LNCaP clone FGC (cell line): ENCODE results near the gene TNIK.

Experiments used
- DNase-seq: peaks from one replicate; pipeline ENCODE4 v3.0.0-alpha.2; 2011; ENCODE audit warnings: low read depth
- H3K4me3 ChIP-seq: 2 replicates; pipeline ENCODE4 v1.5.1; 2011; ENCODE audit warnings: mild to moderate bottlenecking, low read depth, low read length, control low read depth
- TF ChIP-seq, protein P1 (sequence below): IDR thresholded peaks from 2 replicates; pipeline ENCODE4 v1.5.1; 2012; ENCODE audit warnings: mild to moderate bottlenecking; ENCODE audit not compliant: control insufficient read depth, insufficient read depth; ENCODE audit errors: extremely low read depth

TNIK gene

DNA sequence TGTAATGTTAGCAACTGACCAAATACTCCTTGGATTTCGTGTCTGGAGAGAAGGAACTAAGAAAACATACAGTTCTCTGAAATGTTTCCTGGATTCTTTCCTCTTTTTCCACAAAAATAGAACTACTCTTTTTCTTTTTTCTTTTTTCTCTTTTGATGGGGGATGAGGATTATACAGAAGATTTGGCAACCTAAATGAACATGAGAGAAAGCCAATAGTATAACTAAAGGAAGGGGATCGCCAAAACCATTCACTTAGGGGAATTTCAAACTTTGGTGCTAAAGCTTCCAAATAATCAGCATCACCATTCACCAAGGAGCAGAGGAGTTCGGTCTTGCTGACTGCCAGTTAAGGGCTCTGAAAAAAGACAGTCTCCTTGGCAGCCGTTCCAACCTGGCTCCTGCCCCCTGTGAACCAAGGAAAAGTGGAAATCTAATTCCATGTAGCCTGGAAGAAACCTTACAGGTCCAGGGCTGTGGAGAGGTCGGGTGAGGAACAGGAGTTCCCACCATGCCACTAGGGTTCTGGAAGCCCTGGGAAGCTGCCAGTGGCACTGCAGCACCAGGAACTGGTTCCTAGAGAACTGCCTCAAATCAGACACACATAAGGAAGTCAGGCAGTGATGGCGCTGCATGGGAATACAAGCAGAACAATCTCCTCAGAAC lies 176.9 kb downstream of the TNIK start:
- DNase-seq = no peak
- TF ChIP-seq, protein P1, sequence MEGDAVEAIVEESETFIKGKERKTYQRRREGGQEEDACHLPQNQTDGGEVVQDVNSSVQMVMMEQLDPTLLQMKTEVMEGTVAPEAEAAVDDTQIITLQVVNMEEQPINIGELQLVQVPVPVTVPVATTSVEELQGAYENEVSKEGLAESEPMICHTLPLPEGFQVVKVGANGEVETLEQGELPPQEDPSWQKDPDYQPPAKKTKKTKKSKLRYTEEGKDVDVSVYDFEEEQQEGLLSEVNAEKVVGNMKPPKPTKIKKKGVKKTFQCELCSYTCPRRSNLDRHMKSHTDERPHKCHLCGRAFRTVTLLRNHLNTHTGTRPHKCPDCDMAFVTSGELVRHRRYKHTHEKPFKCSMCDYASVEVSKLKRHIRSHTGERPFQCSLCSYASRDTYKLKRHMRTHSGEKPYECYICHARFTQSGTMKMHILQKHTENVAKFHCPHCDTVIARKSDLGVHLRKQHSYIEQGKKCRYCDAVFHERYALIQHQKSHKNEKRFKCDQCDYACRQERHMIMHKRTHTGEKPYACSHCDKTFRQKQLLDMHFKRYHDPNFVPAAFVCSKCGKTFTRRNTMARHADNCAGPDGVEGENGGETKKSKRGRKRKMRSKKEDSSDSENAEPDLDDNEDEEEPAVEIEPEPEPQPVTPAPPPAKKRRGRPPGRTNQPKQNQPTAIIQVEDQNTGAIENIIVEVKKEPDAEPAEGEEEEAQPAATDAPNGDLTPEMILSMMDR = no peak
- H3K4me3 ChIP-seq = no peak overlapping the region

DNA sequence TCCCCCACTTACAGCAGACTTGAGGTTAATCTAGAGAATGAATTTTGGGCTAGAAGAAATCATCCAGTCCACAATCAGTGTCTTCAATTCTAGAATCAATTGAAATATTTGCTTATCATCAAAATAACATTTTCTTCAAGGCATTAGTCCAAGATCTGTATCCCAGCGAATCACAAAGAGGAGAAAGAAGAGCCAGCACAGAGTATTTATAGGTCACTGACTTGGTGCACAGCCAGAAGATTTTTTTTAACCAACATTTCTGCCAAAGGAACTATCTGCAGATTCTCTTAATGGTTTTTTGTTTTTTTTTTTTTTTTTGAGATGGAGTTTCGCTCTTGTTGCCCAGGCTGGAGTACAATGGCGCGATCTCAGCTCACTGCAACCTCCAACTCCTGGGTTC lies 178.2 kb downstream of the TNIK start:
- TF ChIP-seq, protein P1 = no peak
- peak; percentile 59 for DNase-seq
- H3K4me3 ChIP-seq = no peak overlapping the region

DNA sequence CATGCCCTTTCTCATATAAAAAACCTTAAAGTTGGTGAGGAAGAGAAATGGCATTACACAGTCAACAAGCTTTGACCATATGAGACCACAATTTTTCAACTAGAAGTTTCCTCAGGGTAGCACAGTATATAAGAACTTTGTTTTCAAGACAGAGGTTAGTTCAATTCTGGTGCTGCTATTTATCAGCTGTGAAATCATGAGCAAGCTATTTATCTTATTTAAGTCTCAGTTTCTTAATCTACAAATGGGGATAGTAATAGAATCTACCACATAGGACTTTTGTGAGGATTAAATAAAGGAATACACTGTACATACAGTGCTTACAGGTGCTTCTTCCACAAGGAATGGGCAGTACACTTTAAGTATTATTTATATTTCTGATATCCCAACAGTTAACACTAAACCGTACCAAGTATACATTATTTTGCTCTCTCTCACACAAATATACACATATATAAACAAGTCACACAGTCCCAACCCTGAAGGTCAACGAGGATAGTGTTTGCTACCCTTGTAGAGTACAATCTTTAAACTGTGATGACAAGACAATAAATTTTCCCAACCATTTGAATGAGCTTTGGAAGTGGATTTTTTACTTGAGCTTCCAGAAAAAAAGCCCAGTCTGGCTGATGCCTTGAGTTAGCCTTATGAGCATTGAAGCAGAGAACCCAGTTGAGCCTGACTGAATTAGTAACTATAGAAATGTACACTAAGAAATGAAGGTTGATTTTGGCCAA lies 178.8 kb downstream of the TNIK start:
- TF ChIP-seq, protein P1 = no peak
- no peak for DNase-seq
- H3K4me3 ChIP-seq = no peak overlapping the region

DNA sequence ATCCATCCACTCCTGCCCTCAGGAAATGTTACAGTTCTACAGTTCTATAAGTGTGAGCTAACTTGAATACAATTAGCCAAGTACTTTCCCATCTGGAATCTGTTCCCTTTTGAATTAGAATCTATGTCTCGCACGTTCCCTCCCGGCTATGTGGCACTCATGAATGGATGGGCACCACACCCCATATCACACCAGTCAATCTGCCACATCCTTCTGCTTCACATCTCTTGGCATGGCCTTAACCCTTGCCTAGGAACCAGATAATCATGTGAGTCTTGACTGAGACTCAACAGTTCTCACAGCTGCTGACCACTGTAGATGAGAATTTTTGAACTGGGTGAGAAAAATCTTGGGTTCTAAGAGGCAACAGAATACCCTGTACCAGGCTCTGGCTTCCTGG lies 180.2 kb downstream of the TNIK start:
- TF ChIP-seq, protein P1 = no peak
- H3K4me3 ChIP-seq = no peak overlapping the region
- DNase-seq = no peak

DNA sequence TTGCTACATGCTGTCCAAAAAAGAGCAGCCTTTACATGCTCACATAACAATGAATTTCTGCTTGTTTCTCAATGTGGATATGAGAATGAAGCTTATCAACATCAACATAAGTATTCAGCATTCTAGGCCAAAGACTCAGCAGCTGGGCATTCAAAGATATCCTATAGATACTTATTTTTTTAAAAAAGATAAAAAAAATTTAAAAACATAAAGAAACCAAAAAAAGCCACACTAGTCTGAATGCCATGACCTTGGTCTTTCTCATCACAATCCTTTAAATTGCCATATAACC lies 182.0 kb downstream of the TNIK start:
- no peak for DNase-seq
- TF ChIP-seq, protein P1 = no peak
- no peak overlapping the region for H3K4me3 ChIP-seq

DNA sequence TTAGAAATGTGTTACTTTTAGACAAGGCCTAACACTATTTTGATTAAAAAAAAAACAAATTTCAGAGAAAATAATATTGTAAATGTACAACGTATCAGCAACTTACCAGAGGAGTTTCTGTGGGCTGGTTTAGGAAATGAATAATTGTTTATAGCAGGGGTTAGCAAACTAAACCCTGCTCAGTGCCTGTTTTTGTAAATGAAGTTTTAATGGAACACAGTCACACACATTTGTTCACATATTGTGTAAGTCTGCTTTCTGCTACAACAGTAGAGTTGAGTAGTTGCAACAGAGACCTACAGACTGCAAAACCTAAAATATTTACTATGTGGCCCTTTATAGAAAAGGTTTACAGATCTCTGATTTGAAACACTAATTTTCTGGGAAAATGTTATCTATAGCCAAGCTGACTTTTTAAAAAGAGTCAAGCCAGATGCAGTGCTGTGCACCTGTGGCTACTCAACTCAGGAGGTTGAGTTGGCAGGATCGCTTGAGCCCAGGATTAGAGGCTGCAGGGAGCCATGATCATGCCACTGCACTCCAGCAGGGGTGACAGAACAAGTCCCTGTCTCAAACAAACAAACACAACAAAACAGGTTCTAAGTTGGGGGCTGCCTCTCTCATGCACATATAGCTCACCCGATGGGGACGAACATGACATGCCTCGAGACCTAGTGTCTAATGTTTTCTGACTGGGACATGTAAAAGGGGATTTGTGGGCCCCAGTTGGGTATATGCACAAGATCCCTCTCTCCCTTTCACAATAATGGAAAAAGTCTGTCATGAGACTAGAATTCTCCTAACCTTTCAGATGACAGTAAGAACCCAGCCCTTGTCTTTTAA lies 182.5 kb downstream of the TNIK start:
- DNase-seq = no peak
- H3K4me3 ChIP-seq = no peak overlapping the region
- TF ChIP-seq, protein P1 = no peak
